Smooth muscle cell (in vitro differentiated cells): Measurements from ENCODE around the gene MYH11. TPM values are rescaled to one million over a fixed set of nuclear protein-coding genes. Genes with fewer than 3 reads are reported as not detected.

Experiments
- DNase-seq: peaks from one replicate; lab custom pipeline; 2025; ENCODE audit not compliant: unreplicated experiment; lab: John Stamatoyannopoulos, UW
- H2AFZ ChIP-seq: fragments of 200-600 bp; sonication (generic); 2 replicates; pipeline ENCODE4 v1.6.0; 2016; ENCODE audit warnings: antibody characterized with exemption, low read depth, mild to moderate bottlenecking
- H3F3A ChIP-seq: fragments of 200-600 bp; sonication (generic); 2 replicates; pipeline ENCODE4 v1.6.0; 2017; ENCODE audit warnings: antibody characterized with exemption, low read depth
- H3K27ac ChIP-seq: fragments of 200-600 bp; sonication (generic); 2 replicates; pipeline ENCODE4 v1.5.1; 2016; ENCODE audit warnings: low read depth, mild to moderate bottlenecking
- H3K27me3 ChIP-seq: fragments of 200-600 bp; sonication (generic); 2 replicates; pipeline ENCODE4 v1.6.1; 2016; ENCODE audit warnings: low read depth, mild to moderate bottlenecking
- H3K36me3 ChIP-seq: fragments of 200-600 bp; sonication (generic); 2 replicates; pipeline ENCODE4 v1.5.1; 2016; ENCODE audit warnings: low read depth
- H3K4me1 ChIP-seq: fragments of 200-600 bp; sonication (generic); 2 replicates; pipeline ENCODE4 v1.5.1; 2016; ENCODE audit warnings: low read depth
- H3K4me2 ChIP-seq: fragments of 200-600 bp; sonication (generic); 2 replicates; pipeline ENCODE4 v1.6.0; 2016; ENCODE audit warnings: mild to moderate bottlenecking
- H3K4me3 ChIP-seq: fragments of 200-600 bp; sonication (generic); 2 replicates; pipeline ENCODE4 v1.5.1; 2016; ENCODE audit warnings: mild to moderate bottlenecking
- H3K79me2 ChIP-seq: fragments of 200-600 bp; sonication (generic); 2 replicates; pipeline ENCODE4 v1.6.0; 2016; ENCODE audit warnings: low read depth, mild to moderate bottlenecking
- H3K9ac ChIP-seq: fragments of 200-600 bp; sonication (generic); 2 replicates; pipeline ENCODE4 v1.6.0; 2016; ENCODE audit warnings: low read depth
- H3K9me3 ChIP-seq: fragments of 200-600 bp; sonication (generic); replicated peaks from 2 replicates; pipeline ENCODE4 v1.5.1; 2016; ENCODE audit warnings: low read depth
- H4K20me1 ChIP-seq: fragments of 200-600 bp; sonication (generic); 2 replicates; pipeline ENCODE4 v1.6.0; 2016; ENCODE audit warnings: low read depth
- WGBS: methylation state at CpG from one replicate; pipeline ENCODE4 v1.1.7; 2016; ENCODE audit warnings: low lambda C conversion rate; 5-methylcytosine and 5-hydroxymethylcytosine counted together
- polyA plus RNA-seq: library from polyadenylated mRNA; unstranded; fragments of >200 nt; fragmentation: Nextera tagmentation; extraction: Ambion mirVana; gene quantifications from 2 replicates; pipeline ENCODE4 v1.2.1, GENCODE V29; 2016
- total RNA-seq: library from RNA; depleted of rRNA; stranded (reverse); fragments of >200 nt; gene quantifications from 2 replicates; pipeline ENCODE4 v1.2.3, GENCODE V29; 2014
- TF ChIP-seq, protein P1 (sequence below): fragments of 200-600 bp; sonication (generic); IDR thresholded peaks from 2 replicates; pipeline ENCODE4 v1.5.1; 2017; ENCODE audit warnings: borderline replicate concordance, mild to moderate bottlenecking, antibody characterized with exemption; ENCODE audit not compliant: insufficient read depth, poor library complexity, severe bottlenecking

Gene MYH11
- total and polyA plus RNA-seq, 2 experiments from 2014 or later, result 0.58 TPM; not detected in 1

DNA sequence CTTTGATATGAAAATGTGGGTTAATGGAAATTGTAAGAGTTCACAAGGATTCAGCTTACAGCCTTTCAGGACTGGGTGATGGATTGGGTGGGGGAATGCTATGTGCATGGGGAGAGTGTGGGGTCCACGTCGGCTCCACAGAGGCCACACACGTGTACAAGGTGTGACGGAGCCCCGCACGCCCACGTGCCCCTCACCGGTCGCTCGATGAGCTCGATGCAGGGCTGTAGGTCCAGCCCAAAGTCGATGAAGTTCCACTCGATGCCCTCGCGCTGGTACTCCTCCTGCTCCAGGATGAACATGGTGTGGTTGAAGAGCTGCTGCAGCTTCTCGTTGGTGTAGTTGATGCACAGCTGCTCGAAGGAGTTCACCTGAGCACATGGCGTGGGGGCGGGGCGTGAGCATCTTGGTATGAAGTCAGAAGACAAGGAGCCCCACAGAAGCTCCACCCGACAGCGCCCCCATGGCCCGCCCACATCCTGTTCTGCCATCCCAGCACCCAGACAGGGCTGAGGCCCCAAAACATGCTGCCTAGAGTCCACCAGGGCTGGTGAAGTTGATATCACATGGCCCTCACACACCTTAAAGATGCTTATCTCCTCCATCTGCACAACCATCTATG, 99.1 kb downstream of the MYH11 start:
- H4K20me1 ChIP-seq, result no peaks in the 10 kb centered on the region
- H3K36me3 ChIP-seq, result no peaks in the 10 kb centered on the region
- H3K79me2 ChIP-seq, result no peaks in the 10 kb centered on the region
- DNase-seq, result no peak
- H3K9me3 ChIP-seq, result no peaks in the 10 kb centered on the region
- H3F3A ChIP-seq, result no peaks in the 10 kb centered on the region
- no peak overlapping the region for H3K9ac ChIP-seq
- 95% methylated on average over 23 of the region's 23 CpGs for WGBS
- H3K4me2 ChIP-seq, result no peak overlapping the region
- H3K4me1 ChIP-seq, result no peaks in the 10 kb centered on the region
- TF ChIP-seq, protein P1, sequence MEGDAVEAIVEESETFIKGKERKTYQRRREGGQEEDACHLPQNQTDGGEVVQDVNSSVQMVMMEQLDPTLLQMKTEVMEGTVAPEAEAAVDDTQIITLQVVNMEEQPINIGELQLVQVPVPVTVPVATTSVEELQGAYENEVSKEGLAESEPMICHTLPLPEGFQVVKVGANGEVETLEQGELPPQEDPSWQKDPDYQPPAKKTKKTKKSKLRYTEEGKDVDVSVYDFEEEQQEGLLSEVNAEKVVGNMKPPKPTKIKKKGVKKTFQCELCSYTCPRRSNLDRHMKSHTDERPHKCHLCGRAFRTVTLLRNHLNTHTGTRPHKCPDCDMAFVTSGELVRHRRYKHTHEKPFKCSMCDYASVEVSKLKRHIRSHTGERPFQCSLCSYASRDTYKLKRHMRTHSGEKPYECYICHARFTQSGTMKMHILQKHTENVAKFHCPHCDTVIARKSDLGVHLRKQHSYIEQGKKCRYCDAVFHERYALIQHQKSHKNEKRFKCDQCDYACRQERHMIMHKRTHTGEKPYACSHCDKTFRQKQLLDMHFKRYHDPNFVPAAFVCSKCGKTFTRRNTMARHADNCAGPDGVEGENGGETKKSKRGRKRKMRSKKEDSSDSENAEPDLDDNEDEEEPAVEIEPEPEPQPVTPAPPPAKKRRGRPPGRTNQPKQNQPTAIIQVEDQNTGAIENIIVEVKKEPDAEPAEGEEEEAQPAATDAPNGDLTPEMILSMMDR, result no peak
- no peak overlapping the region for H3K4me3 ChIP-seq
- H3K27me3 ChIP-seq, result peaks cover 16% of the 10 kb centered on the region
- H2AFZ ChIP-seq, result no peak overlapping the region
- no peak overlapping the region for H3K27ac ChIP-seq

DNA sequence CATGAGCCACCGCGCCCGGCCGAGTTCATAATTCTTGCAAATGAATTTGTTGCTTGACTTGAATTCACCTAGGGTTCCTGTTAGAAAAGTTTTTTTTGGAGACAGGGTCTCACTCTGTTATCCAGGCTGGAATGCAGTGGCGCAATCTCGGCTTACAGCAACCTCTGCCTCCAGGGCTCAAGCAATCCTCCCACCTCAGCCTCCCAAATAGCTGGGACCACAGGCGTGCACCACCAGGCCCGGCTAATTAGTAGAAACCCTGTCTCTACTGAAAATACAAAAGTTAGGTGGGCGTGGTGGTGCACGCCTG, 99.8 kb downstream of the MYH11 start:
- Histone ChIP-seq H3K9me3 (no peaks in the 10 kb centered on the region), H3K27ac (no peak overlapping the region), H3K4me1 (no peaks in the 10 kb centered on the region), H3K27me3 (peaks cover 9% of the 10 kb centered on the region), H3K4me2 (no peak overlapping the region), H3K36me3 (no peaks in the 10 kb centered on the region), H4K20me1 (no peaks in the 10 kb centered on the region), H3K79me2 (no peaks in the 10 kb centered on the region), H3F3A (no peaks in the 10 kb centered on the region), H2AFZ (no peak overlapping the region), H3K4me3 (no peak overlapping the region), H3K9ac (no peak overlapping the region)
- TF ChIP-seq, protein P1, result no peak
- 73% methylated on average over 10 of the region's 10 CpGs for WGBS
- DNase-seq, result no peak

DNA sequence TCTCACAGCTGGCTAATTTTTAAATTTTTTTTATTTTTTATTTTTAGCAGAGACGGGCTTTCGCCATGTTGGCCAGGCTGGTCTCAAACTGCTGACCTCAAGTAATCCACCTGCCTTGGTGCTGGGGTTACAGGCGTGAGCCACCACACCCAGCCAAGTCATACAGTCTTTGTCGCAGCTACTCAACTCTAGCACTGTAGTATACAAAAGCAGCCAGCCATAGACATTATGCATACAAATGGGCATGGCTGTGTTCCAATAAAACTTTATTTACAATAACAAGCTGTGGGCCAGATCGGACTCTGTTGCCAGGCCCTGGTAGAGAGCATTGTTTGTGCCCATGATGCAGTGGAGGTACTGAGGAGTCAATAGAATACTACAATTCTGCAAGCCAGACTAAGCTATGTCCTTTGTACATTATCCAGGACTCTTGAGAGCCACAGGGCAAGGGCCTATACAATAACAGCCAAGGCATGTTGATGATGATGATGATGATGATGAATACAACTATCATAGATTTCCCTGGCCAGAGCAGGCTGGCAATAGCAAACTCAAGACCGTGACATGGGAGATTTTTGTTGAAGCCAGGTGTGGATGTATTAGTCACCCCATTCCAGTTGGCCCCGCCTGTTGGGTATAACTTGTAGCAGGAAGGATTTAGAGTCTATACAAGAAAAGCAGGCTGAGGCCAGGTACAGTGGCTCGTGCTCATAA, 101.8 kb downstream of the MYH11 start:
- no peak overlapping the region for H3K9ac ChIP-seq
- TF ChIP-seq, protein P1, result no peak
- no peaks in the 10 kb centered on the region for H3K36me3 ChIP-seq
- H3K4me2 ChIP-seq, result no peak overlapping the region
- 92% methylated on average over 8 of the region's 8 CpGs for WGBS
- no peaks in the 10 kb centered on the region for H3K4me1 ChIP-seq
- no peaks in the 10 kb centered on the region for H3K9me3 ChIP-seq
- no peaks in the 10 kb centered on the region for H4K20me1 ChIP-seq
- no peak overlapping the region for H3K4me3 ChIP-seq
- H3F3A ChIP-seq, result no peaks in the 10 kb centered on the region
- H3K27ac ChIP-seq, result no peak overlapping the region
- no peak overlapping the region for H2AFZ ChIP-seq
- H3K79me2 ChIP-seq, result no peaks in the 10 kb centered on the region
- no peaks in the 10 kb centered on the region for H3K27me3 ChIP-seq
- no peak for DNase-seq
